HG03432 (cell line): ENCODE results near the gene COX8A.
"Not testable (repeated sequence)": the region's sequence is repeated elsewhere in the genome, so short reads cannot be mapped to it uniquely, and the experiment has no call there.

Source experiments
- ATAC-seq: cut with Tn5 transposase; IDR thresholded peaks from one replicate; pipeline ENCODE4 v1.9.1; 2021; ENCODE audit warnings: mild to moderate bottlenecking, moderate library complexity; ENCODE audit not compliant: unreplicated experiment

Gene COX8A

DNA sequence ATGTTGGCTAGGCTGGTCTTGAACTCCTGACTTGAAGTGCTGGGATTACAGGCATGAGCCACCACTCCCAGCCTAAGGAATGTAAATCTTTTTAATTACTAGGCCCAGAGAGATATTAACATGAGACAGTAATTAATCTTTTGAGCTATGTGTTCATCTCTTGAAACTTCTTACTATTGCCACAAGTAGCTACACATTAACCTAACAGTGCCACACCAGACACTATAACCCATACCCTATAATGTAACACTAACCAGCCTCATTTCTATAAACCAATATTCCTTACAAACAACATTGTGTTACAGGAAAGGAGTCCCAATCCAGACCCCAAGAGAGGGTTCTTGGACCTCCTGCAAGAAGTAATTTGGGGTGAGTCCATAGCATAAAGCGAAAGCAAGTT is 8.0 kb upstream of the COX8A start:
- no peak for ATAC-seq

DNA sequence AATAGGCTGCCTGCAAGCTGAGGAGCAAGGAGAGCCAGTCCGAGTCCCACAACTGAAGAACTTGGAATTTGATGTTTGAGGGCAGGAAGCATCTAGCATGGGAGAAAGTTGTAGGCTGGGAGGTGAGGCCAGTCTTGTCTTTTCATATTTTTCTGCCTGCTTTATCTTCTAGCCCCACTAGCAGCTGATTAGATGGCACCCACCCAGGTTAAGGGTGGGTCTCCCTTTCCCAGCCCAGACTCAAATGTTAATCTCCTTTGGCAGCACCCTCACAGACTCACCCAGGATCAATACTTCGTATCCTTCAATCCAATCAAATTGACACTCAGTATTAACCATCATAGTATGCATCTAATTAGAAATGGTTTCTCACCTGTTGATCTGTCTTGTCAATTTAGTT is 5.0 kb upstream of the COX8A start:
- ATAC-seq = no peak

DNA sequence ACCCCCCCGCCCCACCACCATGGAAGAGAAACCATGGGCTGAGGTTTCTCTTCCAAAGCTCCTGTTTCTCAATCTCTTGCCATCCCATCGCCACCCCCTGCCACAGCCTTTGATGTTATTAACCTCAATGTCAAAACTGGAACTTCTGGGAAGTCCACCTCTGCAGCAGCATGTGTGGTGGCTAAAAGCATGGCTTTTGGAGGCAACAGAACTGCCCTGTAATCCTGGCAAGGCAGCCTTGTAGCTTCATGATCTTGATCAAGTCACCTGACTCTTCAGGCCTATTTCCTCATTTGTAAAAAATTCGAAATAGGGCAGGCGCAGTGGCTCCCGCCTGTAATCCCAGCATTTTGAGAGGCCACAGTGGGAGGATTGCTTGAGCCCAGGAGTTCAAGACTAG is 3.5 kb upstream of the COX8A start:
- ATAC-seq = no peak

DNA sequence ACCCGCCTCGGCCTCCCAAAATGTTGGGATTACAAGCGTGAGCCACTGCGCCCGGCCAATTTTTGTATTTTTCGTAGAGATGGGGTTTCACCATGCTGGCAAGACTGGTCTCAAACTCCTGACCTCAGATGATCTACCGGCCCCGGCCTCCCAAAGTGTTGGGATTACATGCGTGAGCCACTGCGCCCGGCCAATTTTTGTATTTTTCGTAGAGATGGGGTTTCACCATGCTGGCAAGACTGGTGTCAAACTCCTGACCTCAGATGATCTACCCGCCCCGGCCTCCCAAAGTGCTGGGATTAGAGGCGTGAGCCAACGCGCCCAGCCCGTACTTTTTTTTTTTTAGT is 535 bp upstream of the COX8A start:
- not testable (repeated sequence) for ATAC-seq

DNA sequence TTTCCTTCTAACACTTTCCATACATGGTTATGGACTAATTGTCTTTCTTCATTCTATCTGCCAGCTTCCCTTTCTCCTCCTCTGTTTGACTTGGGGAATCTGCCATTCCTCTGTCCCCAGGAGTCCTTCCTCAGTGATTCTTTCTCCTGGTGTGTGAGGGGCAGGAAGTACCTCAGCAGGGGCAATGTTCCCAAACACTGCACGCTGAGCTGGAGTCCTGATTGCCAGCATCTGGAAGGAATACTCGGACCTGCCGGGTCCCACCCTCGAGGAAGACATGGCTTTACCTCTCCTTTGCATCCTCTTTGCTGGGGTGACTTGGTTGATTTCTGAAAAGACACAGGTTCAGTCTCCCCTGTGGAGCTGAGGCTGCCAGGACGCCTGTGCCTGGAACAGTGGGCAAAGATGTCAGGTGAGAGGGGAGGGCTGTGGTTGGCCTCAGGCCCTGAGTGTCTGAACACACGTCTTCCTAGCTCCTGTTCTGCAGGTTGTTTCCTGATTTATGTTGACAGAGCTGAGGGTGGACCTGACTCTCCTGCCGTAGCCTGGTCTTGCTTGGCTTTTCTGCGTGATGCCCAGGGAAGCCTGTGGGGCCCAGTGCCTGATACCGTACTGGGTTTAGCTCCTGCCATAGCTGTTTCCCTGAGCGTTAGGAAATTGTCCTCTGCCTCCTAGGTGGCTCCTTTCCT is 4.3 kb downstream of the COX8A start:
- no peak for ATAC-seq

DNA sequence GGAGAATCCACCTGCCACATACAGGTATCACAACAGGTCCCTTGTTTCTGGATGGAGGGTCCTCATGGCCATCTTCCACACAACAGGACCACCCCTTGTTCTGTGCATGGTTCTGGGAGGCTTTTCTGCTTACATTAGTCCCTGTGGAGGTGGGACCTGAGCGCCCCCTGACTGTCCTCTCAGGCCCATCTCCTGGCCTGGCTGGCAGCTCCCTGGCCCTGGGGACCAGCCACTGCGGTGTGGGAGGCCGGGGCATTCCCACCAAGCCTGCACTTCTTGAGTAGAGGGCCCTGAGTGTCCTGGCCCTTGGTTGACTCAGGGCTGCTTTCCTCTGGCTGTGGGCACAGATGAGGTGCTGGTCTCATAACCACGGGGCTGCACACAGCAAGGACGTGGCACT is 5.0 kb downstream of the COX8A start:
- ATAC-seq = no peak

DNA sequence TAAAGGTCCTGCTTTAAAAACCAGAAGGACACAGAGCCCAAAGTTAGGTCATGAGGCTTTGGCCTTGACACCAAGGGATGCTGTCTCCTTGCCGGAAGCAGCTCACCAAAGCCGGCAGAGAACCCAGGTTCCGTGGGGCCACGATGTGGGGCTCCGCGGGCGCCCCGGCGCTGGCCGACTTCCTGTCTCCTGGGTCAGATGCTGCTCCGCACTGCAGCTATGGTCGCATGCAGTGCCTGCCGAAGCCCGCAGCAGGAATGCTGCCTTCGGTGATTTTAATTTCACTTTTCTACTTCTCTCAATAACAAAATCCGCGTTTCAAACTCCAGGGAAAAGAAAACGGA is 11.4 kb downstream of the COX8A start:
- ATAC-seq = peak; percentile 55

DNA sequence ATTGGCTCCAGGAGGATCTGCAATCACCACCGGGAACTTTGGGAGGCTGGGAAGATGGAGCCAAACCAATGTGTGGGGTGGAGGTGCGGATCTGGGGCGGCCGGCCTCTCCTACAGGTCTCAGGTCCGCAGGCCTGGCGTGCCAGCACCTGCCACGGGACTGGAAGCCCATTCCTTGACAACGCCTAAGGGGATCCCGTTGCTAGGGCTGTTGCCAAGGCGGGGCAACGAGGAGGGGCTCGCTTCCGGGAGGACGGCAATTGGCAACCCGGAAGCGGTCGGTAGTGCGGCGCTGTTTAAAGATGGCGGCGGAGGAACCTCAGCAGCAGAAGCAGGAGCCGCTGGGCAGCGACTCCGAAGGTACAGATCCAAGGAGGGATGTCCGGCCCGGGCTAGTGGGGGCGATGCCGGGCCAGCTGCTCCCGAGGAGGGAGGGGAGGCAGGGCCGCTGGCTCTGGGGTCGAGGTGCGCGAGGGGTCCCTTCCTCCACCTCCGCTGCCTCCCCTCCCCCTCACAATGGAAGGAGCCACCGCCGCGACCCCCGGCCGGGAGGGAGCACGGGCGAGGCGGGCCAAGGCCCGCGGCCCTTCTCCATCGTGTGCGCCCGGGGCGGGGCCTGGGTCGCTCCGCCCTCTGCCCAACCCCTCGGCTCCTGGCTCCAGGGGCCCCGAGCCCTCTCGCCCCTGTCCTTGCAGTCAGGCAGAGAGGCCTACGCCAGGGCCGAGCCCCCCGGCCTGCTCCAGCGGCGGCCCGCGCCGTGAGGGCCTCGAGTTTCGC is 11.9 kb downstream of the COX8A start, which contains the start of gene OTUB1:
Gene OTUB1, plus strand, starts transcription at position 283 of the 776 bp plus-strand sequence. Its CDS starts 19 bp downstream, at position 302.
- ATAC-seq = peak; percentile 87

DNA sequence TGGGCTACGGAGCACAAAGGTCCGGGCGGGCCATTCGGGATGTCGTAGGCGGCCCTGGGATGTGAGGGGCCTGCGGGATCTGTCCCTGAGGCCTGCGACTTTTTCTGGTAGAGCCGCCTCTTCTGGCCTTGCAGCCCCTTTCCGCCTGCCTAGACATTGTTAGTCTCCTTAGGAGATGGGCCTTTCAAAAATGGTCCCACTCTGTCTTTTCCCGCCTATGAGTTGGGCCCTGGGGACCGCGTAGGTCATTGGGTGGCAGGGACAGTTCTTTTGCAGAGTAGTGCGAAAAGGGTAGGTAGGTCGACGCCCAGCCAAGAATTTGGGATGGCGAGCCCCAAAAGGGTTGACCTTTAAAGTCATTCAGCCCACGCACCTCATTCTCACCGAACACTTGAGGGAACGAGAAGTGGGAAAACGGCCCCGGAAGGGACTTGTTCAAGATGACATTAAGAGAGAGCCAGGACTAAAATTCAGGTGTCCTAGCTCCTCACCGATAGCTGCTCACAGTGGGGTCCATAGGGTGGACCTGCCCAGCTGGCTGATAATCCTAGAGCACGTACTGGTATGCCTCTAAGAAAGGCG is 12.6 kb downstream of the COX8A start:
- ATAC-seq = no peak

DNA sequence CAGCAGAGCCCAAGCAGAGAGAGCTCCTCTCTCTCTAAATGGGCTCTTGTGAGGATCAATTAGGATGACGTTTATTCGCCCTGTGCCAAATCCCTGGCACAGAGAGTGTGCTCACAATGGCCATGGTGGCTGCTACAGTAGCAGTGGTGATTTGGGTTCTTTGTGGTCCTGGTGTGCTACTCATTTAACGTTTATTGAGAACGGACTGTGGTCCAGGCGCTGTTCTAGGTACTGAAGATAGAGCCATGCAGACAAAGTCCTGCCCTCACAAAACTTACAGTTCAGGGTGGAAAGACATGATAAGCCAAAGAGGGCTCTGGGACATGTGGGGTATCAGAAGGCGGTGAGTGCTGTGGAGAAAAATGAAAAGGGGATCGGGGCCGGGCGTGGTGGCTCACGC is 17.1 kb downstream of the COX8A start:
- no peak for ATAC-seq

DNA sequence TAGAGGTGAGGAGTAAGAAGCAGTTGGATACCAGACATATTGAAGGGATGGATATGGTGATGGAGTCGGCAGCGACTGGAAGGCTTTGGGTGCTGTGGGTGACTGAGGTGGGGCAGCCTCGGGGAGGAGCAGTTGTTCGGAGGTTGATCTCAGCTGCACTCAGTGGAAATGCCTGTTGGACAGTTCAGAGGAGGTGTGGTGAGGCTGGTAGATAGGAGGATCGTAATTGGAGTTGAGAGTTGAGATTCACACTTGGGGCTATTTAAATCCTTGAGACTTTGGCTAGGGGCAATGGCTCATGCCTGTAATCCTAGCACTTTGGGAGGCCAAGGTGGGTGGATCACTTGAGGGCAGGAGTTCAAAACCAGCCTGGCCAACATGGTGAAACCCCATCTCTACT is 18.7 kb downstream of the COX8A start:
- ATAC-seq = no peak

DNA sequence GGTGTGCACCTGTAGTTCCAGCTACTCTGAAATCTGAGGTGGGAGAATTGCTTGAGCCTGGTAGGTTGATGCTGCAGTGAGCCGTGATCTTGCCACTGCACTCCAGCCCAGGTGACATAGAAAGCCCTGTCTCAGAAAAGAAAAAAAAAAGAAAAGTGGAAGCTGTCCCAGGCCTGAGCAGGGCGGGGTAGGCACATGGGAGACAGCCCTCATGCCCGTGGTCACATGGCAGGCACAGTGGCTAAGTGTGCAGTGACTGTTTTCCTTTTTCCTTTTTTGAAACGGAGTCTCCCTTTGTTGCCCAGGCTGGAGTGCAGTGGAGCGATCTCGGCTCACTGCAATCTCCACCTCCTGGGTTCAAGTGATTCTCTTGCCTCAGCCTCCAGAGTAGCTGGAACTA is 19.6 kb downstream of the COX8A start:
- no peak for ATAC-seq

DNA sequence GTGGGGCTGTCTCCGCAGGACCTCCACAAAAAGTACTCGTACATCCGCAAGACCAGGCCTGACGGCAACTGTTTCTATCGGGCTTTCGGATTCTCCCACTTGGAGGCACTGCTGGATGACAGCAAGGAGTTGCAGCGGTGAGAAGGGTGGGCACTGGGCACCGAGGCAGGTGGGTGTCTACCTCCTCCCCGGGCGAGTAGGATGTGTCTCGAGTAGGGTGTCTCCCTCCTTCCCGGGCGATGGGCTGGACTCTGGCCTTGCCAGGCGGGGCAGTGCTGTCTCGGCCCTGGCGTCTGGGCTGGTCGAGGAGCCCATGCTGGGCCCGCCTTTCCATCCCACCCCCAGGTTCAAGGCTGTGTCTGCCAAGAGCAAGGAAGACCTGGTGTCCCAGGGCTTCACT is 22.1 kb downstream of the COX8A start:
- no peak for ATAC-seq

DNA sequence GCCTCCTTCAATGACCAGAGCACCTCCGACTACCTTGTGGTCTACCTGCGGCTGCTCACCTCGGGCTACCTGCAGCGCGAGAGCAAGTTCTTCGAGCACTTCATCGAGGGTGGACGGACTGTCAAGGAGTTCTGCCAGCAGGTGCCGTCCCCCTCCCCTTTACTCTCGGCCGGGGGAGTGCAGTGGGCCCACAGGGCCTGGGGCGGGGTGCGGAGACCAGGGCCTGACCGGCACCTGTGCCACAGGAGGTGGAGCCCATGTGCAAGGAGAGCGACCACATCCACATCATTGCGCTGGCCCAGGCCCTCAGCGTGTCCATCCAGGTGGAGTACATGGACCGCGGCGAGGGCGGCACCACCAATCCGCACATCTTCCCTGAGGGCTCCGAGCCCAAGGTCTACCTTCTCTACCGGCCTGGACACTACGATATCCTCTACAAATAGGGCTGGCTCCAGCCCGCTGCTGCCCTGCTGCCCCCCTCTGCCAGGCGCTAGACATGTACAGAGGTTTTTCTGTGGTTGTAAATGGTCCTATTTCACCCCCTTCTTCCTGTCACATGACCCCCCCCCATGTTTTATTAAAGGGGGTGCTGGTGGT is 22.8 kb downstream of the COX8A start:
- no peak for ATAC-seq

DNA sequence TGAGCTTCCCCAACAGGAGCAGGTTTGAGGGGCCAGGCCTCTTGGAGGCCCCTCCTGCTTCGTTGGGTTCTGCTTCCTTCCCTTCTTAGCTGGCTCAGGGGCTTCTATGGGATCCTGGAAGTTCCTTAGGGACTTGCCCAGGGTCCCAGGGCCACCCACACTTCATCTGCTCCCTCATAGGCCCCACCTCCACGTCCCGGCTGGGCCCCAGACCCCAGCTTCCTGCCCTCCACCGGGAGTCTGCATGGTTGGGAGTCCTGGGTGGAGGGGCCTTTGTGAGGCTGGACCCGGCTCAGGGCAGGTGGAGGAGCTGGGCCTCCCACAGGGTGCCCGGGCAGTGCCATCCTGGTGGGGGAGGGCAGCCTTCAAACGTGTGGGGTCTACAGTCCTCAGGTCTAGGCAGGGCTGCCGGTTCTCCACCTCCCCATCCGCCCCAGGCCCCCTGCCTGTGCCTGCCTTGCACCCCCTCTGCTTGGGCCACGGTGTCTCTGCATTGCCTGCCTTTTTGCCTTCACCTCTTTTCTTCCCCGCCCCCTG is 23.4 kb downstream of the COX8A start:
- no peak for ATAC-seq

DNA sequence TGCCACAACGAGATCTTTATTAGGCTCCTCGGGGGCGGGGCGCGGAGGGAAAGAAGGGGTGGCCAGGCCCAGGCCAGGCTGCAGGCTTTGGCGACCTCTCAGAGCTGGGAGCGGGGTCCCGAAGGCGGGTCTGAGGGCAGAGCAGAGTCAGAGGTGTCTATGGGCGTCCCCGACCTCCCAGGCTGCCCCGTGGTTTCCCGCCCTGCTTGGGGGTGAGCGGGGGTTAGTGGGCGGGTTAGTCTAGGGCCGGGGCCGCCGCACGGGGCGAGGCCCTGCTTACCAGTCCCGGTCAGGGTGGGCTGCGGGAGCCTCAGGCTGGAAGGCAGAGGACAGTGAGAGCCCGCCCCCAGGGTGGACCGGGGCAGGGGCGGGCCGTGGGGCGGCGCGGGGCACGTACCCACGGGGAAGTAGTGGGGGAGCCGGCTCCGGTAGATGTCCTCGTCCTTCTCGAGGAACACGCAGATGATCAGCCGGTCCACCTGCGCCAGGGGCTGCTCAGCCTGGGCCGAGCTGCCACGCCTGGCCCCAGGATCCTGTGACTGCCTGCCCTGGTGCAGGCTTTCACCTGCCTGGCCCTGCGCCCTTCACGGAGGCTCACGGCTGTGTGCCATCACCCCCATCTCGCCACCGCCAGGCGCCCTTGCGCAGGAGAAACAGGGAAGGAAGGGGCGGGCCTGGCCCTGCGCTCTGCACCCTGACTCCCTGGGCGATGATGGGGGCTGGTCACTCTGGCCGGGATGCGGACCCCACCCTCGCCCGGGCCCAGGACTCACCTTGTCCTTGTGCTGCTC is 24.3 kb downstream of the COX8A start:
- no peak for ATAC-seq

DNA sequence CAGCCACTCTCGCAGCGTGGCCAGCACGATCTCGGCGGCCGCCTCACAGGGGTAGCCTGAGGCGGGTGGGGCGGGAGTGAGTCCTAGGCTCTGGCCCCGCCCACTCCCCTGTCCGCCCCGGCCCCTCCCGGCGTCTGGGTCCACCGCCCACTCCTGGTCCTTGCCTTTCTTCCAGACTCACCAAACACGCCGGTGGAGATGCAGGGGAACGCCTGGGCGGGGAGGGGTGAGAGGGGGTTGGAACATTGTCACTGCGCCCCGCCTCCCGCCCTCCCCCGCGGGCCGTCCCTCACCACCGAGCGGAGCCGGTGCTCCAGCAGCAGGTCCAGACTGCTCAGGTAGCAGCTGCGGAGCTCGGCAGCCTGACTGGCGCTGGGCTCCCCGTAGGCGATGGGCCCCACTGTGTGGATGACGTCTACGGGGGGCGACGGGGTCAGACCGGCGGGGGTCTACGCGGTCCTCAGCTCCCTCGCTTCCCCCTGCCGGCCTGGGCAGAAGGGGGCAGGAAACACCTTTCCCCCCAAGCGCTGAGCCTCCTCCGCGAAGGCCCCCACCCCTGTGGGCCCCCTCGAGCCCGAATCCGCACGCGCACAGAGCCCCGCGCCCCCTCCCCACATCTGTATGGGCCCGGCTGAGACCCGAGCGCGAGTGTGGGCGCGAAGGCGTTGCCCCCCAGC is 25.1 kb downstream of the COX8A start:
- no peak for ATAC-seq

DNA sequence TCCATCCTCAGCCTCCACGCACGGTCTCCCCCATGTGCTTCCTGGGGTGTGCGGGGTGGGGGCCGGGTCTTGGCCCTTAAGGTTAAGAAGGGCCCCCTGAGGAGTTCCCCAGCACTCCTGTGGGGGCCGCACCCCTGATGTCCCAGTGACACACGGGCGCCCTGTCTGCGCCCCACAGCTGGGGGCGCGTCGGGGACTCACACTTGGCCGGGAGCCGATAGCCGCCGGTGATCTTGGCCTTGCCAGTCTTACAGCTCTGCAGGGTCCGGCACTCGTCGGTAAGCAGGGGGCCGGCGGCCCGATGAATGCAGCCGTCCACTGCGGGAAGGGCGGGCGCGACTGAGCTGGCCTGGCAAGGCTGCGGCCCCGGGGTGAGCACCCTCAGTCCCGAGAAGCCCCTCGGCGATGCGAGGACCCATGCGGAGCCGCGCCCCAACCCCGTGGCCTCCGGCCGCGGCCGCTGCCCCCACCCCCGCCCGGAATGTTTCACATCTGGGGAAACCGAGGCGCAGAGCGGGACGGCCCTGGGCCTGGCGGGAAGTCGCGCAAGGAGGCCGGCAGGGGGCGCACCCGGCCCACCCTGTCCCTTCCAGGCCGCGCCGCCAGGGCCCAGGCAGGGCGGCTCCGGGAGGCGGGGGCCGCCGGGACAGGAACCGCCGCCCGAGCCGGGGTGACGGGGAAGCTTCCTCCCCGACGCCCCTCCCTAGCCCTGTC is 25.8 kb downstream of the COX8A start:
- peak; percentile 53 for ATAC-seq

DNA sequence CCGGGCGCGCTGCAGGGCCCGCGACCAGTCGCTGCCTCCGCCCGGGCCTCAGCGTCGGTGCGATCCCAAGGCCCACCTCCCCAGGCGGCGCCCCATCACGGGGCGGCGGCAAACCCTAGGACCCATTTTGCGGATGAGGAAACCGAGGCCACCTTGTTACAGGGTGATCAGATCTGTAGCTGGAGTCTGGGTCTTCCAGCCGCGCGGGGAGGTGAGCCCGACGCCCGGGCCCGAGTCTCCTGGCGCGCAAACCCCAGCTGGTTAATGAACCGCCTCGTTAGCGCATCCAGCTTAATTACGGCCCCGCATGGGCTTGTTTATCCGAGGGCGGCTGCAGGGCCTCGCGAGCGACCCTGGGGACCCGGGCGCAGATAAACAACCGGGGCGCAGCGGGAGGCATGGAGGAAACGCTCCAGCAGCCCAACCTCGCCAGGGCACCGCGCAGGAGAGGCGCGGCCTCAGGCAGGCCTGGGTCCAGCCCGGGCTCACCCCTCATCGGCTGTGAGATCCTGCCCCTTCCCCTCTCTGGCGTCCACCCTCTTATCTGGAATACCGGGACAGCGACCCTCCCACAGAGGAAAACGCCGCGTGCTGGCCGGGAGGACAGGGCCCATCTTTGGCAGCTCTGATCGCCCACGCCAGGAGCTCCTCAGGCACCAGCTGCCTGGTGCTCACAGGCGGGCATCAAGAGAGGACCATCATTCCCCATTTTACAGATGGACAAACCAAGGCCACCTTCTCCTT is 26.5 kb downstream of the COX8A start:
- ATAC-seq = no peak
